Measurements from ENCODE around the gene FBN3.

Gene FBN3

GRCh38 chr19:8023371-8023770 is 126.0 kb downstream of the FBN3 start:
- no peak for DNase-seq (ENCODE audit: low read depth in 2 of 2)

GRCh38 chr19:8022275-8022674 is 127.1 kb downstream of the FBN3 start:
- no peak overlapping the region for H3K4me3 ChIP-seq (replicated peaks in 1 of 2; ENCODE audit: low read depth in 2 of 2, low read length in 2 of 2)
- DNase-seq (ENCODE audit: low read depth in 2 of 2): no peak
- TF ChIP-seq CTCF (IDR thresholded peaks at IDR 0.05; ENCODE audit: low read depth, low read length): no peak

More at GRCh38 chr19:8023371-8023770, 126.0 kb downstream of the FBN3 start:
- H3K4me3 ChIP-seq (replicated peaks in 1 of 2; ENCODE audit: low read depth in 2 of 2, low read length in 2 of 2): no peak overlapping the region
- TF ChIP-seq CTCF (IDR thresholded peaks at IDR 0.05; ENCODE audit: low read depth, low read length): no peak

- no peak for DNase-seq (ENCODE audit: low read depth in 2 of 2)
- no peak overlapping the region for H3K4me3 ChIP-seq (replicated peaks in 1 of 2; ENCODE audit: low read depth in 2 of 2, low read length in 2 of 2)
- TF ChIP-seq CTCF (IDR thresholded peaks at IDR 0.05; ENCODE audit: low read depth, low read length): no peak
These were observed 128.0 kb downstream of the FBN3 start for GRCh38 chr19:8021374-8021773.

- DNase-seq (ENCODE audit: low read depth in 2 of 2): no peak
- H3K4me3 ChIP-seq (replicated peaks in 1 of 2; ENCODE audit: low read depth in 2 of 2, low read length in 2 of 2): no peak overlapping the region
- TF ChIP-seq CTCF (IDR thresholded peaks at IDR 0.05; ENCODE audit: low read depth, low read length): no peak
These were observed 128.7 kb downstream of the FBN3 start for GRCh38 chr19:8020681-8021080.

- TF ChIP-seq CTCF (IDR thresholded peaks at IDR 0.05; ENCODE audit: low read depth, low read length): no peak
- no peak overlapping the region for H3K4me3 ChIP-seq (replicated peaks in 1 of 2; ENCODE audit: low read depth in 2 of 2, low read length in 2 of 2)
- DNase-seq (ENCODE audit: low read depth in 2 of 2): no peak
These were observed 131.6 kb downstream of the FBN3 start for GRCh38 chr19:8017808-8018207.

All from cardiac fibroblast (primary cell).